Umbilical cord (tissue), 2 donors: Measurements from ENCODE around the gene PLEKHG7. TPM values are rescaled to one million over a fixed set of nuclear protein-coding genes. Genes with fewer than 3 reads are reported as not detected.

Experiments
- DNase-seq: peaks from one replicate; pipeline ENCODE4 v3.0.0-alpha.2; 2015; ENCODE audit warnings: low spot score
- total RNA-seq: library from RNA; depleted of rRNA; stranded (reverse); fragments of >200 nt; gene quantifications from one replicate; pipeline ENCODE4 v1.2.3, GENCODE V29; 2014; ENCODE audit warnings: low replicate concordance; ENCODE audit not compliant: insufficient read depth

The PLEKHG7 gene
- total RNA-seq, 1 donor from 2014 or later, result 8.2 TPM

DNA sequence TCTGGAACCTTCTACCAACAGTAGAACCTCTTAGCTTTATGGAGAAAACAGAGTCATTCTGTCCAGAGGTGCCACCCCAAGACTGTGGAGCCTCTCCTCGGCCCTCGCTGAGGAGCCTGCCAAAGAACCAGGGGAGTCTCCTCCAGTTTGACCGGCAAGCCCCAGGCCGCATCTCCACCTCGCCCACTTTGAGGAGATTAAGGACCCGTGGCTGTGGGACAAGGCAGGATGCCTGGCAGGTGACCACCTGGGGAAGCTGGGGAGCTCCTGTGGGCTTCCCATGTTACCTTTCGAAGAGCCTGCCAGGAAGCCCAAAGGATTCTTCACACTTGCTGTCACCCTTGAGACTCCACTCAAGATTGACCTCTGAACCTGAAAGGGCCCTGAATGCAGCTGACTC is 3.8 kb downstream of the PLEKHG7 start:
- DNase-seq, result no peak

DNA sequence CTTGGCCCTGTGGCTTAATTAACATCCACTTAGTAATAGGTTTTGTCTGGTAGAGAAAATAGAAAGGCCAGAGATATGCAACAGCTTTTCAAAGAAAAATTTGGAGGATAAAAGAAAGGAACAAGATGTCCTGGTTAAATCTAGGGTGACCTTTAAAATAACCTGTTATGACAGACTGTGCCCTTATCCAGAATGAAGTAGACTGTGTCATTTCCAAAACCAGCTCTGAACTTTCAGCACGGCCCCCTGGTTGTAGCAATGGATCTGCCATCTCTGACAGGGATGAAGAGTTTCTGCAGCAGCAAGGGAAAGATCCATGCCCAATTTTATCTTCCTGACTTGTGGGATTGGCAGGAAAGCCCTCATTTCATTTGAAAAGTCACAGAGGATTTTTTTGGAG is 5.1 kb downstream of the PLEKHG7 start:
- DNase-seq, result no peak

DNA sequence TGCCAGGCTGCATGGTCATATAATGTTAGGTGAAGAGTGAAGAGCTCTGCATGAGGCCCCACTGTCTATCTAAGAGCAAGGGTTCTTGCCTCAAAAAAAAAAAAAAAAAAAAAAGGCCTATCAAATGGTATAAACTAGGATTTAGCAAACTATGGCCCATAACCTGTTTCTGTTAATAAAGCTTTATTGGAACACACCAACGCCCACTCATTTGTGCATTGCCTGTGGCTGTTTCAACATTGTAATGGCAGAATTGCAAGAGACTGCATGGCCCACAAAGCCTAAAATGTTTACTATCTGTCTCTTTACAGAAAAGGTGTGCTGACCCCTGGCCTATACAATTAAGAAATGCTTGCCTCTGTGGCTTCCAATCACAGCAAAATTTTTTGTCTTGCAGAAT is 12.8 kb downstream of the PLEKHG7 start:
- no peak for DNase-seq

DNA sequence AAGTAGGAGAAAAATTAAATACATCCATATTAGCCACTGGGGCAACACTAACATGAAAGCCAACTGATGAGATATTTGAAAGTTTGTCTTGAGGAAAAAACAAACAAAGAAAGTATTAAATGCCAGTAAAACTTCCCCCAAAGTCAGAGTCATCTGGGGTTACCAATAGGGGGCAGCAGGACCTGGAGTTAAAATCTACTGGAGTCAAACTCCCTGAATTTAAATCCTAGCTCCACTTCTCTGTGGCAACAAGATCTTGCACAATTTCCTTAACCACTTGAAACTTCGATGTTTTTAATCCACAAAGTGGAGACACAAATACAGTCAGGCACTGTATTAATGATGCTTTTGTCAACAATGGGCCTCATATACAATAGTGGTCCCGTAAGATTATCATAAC is 14.4 kb downstream of the PLEKHG7 start:
- no peak for DNase-seq

DNA sequence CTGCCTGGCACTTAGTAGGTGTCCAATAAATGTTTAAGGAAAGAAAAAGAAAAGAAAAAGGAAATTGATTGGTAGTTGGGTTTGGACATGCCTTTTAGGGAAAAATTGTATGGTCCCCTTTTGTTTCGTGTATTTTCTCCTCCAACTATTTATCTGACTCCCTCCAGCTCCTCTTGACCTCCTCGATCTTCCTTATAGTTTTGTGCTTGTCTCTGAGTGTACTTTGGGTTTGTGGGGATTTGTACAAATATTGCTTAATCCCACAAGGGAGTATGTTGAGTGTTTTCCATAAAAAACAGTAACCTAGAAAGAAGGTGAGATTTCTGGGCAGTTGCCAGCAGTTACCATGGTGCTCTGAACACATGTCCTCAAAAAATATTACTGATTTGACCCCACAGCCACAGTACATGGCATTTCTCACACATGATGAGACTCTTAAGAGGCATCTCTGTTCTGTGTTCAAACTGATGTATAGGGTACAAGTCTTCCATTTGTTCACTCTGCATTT is 15.7 kb downstream of the PLEKHG7 start:
- DNase-seq, result no peak

DNA sequence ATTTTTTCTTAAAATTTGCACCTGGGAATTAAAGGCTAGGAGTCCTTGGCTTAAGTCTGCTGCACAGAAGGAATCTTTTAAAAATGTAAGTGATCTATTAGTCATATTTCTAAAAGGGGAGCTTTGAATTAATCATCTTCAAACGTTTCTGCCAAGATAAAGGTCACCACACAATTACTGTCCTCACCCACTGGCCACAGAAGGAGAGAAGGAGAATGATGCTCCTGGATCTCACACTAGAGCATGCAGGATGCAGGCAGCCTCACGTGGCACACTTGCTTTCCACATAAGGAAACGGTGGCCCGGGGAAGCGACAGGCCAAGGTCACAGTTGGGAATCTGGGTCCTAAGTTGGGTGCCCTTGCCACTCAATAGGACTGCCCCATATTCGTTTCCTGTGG is 16.9 kb downstream of the PLEKHG7 start:
- DNase-seq, result no peak

- no peak for DNase-seq
Observed at GRCh38 chr12:92721130-92721529, 18.3 kb downstream of the PLEKHG7 start.

- DNase-seq, result no peak
Observed at GRCh38 chr12:92721656-92722055, 18.9 kb downstream of the PLEKHG7 start.

- no peak for DNase-seq
Observed at GRCh38 chr12:92722897-92723296, 20.1 kb downstream of the PLEKHG7 start.

GRCh38 chr12:92726850-92727249 is 24.1 kb downstream of the PLEKHG7 start:
- DNase-seq, result no peak

DNA sequence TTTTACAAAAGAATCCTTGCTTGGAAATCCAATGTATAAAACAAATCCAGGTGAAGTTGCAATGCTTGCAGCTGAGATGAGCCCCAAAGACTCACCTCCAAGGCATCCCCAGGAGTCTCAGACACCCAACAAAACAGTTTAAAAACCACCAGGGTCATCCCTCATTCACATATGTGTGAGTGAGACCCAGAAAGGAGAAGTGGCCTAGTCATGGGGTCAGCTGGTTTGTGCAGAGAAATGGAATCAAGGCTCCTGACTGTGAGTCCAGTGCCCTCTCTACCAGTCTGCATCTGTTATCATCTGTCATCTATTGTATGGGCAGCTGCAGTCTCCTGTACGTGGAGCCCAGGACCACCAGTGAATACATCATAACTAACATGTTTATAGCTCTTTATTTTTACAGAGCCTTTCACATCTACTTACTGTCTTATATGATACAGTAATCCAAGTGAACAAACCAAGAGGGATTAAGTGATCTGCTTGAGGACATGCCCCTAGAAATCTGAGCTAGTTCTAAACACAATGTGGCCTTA is 27.1 kb downstream of the PLEKHG7 start:
- DNase-seq, result no peak

DNA sequence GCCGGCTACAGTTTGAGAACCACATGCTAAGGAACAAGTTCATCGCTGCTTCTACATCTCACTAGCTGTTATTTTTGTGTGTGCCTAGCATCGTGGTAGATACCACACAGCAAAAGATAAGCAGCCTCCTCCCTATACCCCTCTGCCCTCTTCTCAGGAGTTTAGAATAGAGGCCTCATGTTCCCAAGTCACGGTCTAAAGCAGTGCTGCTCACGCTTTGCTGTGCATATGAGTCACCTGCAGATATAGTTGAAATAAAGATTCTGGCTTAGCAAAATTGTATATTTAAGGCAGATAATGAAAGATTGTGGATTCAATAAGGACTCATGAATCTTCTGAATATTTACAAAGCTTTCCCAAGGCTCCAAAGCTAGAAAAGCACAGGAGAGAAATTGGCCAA is 28.0 kb downstream of the PLEKHG7 start:
- DNase-seq, result no peak

DNA sequence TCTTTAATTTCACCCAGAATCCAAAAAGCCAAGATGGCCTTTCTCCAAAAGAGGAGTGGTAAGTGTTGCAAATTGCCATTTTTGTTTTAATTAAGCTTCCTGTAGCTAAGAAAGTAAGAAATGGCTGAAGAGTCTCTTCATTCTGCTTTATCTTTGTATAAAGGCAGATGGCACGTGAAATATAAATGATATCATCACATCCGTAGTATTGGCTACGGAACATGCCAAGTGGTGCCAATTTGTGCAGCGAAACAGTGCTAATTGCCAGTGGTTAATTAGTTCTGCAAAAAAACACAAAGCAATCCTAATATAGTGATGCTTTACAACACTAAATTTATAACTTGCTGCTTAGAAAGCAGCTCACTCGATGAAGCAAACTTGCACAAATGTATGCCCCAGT is 29.4 kb downstream of the PLEKHG7 start:
- DNase-seq, result no peak

DNA sequence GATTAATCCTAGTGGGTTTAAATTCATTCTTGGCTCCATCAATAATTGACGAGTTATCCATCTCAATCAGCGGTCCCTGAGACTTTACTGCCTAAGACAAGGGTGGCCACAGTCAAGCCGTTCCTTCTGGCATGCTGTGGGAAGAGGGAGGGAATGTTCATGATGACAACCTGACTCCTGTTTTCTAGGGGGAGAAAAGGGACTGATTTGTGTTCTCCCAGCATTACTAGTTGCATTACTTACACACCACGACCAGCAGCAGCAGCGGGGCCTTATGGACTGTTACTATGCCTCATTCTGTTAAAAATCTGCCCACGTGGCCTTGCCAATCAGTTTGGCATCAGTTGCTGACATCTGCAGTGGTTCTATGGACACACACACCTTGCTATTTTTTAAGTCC is 29.9 kb downstream of the PLEKHG7 start:
- DNase-seq, result no peak

DNA sequence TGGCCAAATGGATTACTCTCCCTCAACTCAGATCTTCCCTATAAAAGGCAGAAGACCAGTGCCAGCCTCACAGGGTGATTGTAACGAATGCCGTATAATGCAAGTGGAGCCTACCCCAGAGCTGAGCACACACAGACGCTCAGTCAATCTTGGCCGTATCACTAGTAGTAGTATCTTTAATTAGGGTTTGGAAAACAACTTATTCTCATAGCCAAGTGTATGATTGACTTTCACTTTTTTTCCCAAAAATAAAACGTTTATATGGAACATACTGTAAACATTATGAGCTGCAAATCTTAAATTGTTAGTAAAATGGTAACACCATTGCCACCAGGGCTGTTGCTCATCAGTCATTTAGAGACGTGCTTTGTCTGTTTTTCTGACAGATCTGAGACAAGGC is 30.4 kb downstream of the PLEKHG7 start:
- DNase-seq, result no peak

- DNase-seq, result no peak
Observed at GRCh38 chr12:92733661-92734060, 30.9 kb downstream of the PLEKHG7 start.

- peak; percentile 37 for DNase-seq
Observed at GRCh38 chr12:92735131-92735721, 32.4 kb downstream of the PLEKHG7 start.

DNA sequence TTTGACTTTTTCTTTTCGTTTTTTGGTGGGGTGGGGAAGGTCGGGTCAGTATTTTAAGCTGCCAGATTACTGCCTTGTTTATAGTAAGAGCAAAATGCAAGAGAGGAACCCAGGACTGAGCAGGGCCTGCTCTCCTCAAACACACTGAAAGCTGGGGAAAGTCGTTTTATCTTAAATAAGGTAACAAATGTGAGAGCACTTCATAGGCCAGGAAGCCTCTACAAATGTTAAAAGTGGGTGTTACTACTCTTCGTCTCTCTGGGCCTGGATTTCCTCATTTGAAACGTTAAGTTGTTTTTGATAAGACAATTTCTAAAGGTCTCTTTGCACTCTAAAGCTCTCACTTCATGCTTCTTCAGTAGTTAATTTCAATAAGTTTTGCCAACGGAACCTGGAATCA is 33.8 kb downstream of the PLEKHG7 start:
- DNase-seq, result no peak

GRCh38 chr12:92737855-92738850 is 35.4 kb downstream of the PLEKHG7 start:
- DNase-seq, result no peak

GRCh38 chr12:92739113-92739512 is 36.3 kb downstream of the PLEKHG7 start:
- no peak for DNase-seq

DNA sequence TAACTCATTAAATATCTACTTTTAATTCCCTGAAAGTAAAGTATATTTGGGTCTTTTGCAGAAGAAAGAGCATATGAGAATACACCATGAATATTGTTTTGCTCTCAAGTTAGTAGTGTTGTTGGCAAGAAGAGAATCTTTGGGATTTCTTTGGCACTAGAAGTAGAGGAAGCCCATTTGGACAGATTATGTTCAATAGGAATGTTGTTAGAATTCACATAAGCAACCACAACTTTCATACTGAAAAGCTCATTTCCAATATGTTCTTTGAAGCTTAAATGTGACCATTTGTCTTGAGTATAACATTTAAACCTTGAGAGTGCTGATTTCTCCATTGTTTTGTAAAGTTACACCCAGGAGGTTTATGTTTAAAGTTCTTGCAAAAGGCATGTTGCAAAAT is 37.6 kb downstream of the PLEKHG7 start:
- DNase-seq, result no peak

GRCh38 chr12:92743026-92743425 is 40.2 kb downstream of the PLEKHG7 start:
- DNase-seq, result no peak
